K562 (cell line): ENCODE measurements around the gene SLAMF8. TPM values are rescaled to one million over a fixed set of nuclear protein-coding genes. Genes with fewer than 3 reads are reported as not detected.
A peak's percentile ranks its signal among the peaks of the same experiment; 100 is the strongest.

ENCODE experiments used
- CHCHD3 ChIP-seq: fragments of 250-450 bp; sonication (Bioruptor Pico); IDR thresholded peaks from 2 replicates; pipeline ENCODE4 v2.1.2; 2022; ENCODE audit warnings: mild to moderate bottlenecking
- CXXC5 ChIP-seq: fragments of 250-450 bp; sonication (Bioruptor Pico); IDR thresholded peaks from 2 replicates; pipeline ENCODE4 v1.8.0; 2022; ENCODE audit warnings: inconsistent platforms, mild to moderate bottlenecking, moderate library complexity
- E4F1 ChIP-seq: fragments of 250-450 bp; sonication (Bioruptor Pico); IDR thresholded peaks from 2 replicates; pipeline ENCODE4 v1.5.0; 2021; ENCODE audit warnings: mild to moderate bottlenecking, borderline replicate concordance
- HEY1 ChIP-seq: fragments of 250-450 bp; sonication (Bioruptor Pico); IDR thresholded peaks from 2 replicates; pipeline ENCODE4 v1.5.0; 2020; ENCODE audit warnings: mild to moderate bottlenecking, moderate library complexity, borderline replicate concordance
- IFI16 ChIP-seq: fragments of 250-450 bp; sonication (Bioruptor Pico); IDR thresholded peaks from 2 replicates; pipeline ENCODE4 v2.1.2; 2022; ENCODE audit warnings: mild to moderate bottlenecking, inconsistent platforms
- MGA ChIP-seq: fragments of 450-650 bp; IDR thresholded peaks from 2 replicates; pipeline ENCODE4 v1.6.1; 2016; ENCODE audit warnings: mild to moderate bottlenecking, moderate library complexity
- NR1H2 ChIP-seq: sonication (generic); formaldehyde crosslinking; IDR thresholded peaks from 2 replicates; pipeline ENCODE4 v1.4.0; 2020; ENCODE audit warnings: mild to moderate bottlenecking, missing genetic modification reagents
- SRSF1 ChIP-seq: fragments of 200-400 bp; formaldehyde crosslinking; IDR thresholded peaks from 2 replicates; pipeline ENCODE4 v1.6.1; 2017; ENCODE audit warnings: mild to moderate bottlenecking, low read depth, low read length, moderate library complexity
- ZC3H11A ChIP-seq: IDR thresholded peaks from 2 replicates; pipeline ENCODE4 v1.6.1; 2012; ENCODE audit warnings: low read depth, low read length, improper control_type of control experiment
- ZSCAN29 ChIP-seq: fragments of 450-650 bp; IDR thresholded peaks from 2 replicates; pipeline ENCODE4 v1.6.1; 2017
- polyA plus RNA-seq, 8 experiments: library from polyadenylated mRNA; depleted of rRNA in 4 of 8; stranded (reverse) in 5 of 8; unstranded in 3 of 8; fragments of >200 nt; fragmentation: Nextera tagmentation in 2 of 8; fragmentation: Illumina TruSeq in 1 of 8; extraction: Ambion mirVana in 2 of 8; extraction: Trizol in 1 of 8; gene quantifications; 2 replicates each; pipeline versions ENCODE4 v1.2.1 to v1.2.3, GENCODE V29; 2011 to 2014; ENCODE audit warnings: inconsistent platforms in 1 of 8, missing spikeins in 1 of 8
- total RNA-seq, 7 experiments: library from RNA; depleted of rRNA in 6 of 7; stranded (reverse); fragments of >200 nt in 6 of 7; fragmentation: Illumina TruSeq in 2 of 7; extraction: Trizol in 2 of 7; gene quantifications; 2 replicates each; pipeline versions ENCODE4 v1.2.1 to v1.2.3, GENCODE V29; 2011 to 2021; ENCODE audit warnings: low replicate concordance in 1 of 7
- TF ChIP-seq, protein P1 (sequence below): sonication (generic); formaldehyde crosslinking; IDR thresholded peaks from 2 replicates; pipeline ENCODE4 v1.8.0; 2022; ENCODE audit warnings: missing genetic modification reagents, mild to moderate bottlenecking, borderline replicate concordance

SLAMF8 gene
- total and polyA plus RNA-seq, 9 of the 15 experiments (the other 6 are each of a cell fraction or from before 2014, with no cell fraction given), result not detected

DNA sequence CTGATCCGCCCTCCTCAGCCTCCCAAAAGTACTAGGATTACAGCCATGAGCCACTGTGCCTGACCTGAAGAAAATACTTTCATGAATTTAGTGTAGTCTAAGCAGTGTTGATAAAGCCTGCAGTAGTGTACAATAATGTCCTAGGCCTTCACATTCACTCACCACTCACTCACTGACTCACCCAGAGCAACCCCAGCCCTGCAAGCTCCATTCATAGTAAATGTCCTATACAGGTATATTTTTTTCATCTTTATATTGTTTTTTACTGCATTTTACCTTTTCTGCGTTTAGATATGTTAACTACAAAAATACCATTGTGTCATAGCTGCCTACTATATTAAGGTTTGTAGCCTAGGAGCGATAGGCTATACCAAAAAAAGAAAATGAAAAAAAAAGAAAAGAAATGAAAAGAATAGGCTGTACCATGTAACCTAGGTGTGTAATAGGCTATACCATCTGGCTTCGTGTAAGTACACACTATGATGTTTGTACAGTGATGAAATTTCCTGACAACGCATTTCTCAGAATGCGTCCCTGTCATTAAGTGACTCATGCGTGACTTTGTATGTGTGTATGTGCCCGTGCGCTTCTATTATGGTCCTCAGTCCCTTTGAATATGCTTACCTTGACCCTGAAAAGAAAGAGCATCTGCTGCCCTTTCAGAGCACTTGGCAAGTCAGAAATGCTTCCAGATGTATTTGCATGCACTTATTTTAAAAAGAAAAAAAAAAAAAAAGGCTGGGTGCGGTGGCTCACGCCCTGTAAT, 9.2 kb upstream of the SLAMF8 start (continued):
- TF ChIP-seq, protein P1, sequence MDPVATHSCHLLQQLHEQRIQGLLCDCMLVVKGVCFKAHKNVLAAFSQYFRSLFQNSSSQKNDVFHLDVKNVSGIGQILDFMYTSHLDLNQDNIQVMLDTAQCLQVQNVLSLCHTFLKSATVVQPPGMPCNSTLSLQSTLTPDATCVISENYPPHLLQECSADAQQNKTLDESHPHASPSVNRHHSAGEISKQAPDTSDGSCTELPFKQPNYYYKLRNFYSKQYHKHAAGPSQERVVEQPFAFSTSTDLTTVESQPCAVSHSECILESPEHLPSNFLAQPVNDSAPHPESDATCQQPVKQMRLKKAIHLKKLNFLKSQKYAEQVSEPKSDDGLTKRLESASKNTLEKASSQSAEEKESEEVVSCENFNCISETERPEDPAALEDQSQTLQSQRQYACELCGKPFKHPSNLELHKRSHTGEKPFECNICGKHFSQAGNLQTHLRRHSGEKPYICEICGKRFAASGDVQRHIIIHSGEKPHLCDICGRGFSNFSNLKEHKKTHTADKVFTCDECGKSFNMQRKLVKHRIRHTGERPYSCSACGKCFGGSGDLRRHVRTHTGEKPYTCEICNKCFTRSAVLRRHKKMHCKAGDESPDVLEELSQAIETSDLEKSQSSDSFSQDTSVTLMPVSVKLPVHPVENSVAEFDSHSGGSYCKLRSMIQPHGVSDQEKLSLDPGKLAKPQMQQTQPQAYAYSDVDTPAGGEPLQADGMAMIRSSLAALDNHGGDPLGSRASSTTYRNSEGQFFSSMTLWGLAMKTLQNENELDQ, result no peak
- TF ChIP-seq E4F1 (CRISPR knock-in tag) (no peak), ZC3H11A (no peak), ZSCAN29 (no peak), CHCHD3 (CRISPR knock-in tag) (no peak), CXXC5 (CRISPR knock-in tag) (no peak), IFI16 (CRISPR knock-in tag) (no peak), MGA (0 out of 2 replicates have a peak, but pooled peaks have one; percentile 24), HEY1 (CRISPR knock-in tag) (no peak), NR1H2 (CRISPR knock-in tag) (no peak), SRSF1 (no peak)
